ENCODE measurements around the gene UNC13D. TPM values are rescaled to one million over a fixed set of nuclear protein-coding genes. Genes with fewer than 3 reads are reported as not detected.

Gene UNC13D
- polyA plus RNA-seq, 1 donor from 2014 or later, result 1.2 TPM

DNA sequence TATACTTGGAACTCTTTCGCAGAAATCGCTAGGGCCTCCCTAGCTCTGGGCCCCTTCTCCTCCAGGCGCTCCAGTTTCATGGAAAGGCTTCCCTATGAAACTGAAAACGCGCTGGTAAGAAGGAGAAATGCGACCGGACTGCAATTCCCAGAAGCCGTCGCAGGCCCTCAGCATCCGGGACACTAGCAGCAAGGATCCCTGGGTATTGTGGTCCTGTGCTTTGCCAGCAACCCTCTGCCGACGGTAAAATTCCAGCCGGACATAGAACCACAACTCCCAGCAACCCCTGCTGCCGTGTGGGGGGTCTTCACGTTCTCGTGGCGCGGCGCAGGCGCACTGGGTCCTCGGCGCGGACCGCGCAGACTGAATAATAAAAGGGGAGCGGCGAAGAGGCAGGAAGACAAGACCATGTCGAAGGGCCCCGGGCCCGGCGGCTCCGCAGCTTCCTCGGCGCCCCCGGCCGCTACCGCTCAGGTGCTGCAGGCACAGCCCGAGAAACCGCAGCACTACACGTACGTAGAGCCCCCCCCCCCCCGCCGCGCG lies 59.7 kb downstream of the UNC13D start, which contains the start of gene UNK:
TSS of gene UNK (plus strand) at position 334 of the 543 bp plus-strand sequence. CDS start at position 409, 75 bp downstream.
- peaks cover 18% of the 10 kb centered on the region for H3F3A ChIP-seq (ENCODE audit: insufficient read depth, low read length, poor library complexity, severe bottlenecking)
- H3K9me2 ChIP-seq (ENCODE audit: insufficient read depth, low read length), result no peaks in the 10 kb centered on the region
- H3K79me2 ChIP-seq (replicated peaks; ENCODE audit: insufficient read depth, low read length), result peaks cover 29% of the 10 kb centered on the region
- H3K4me3 ChIP-seq (ENCODE audit: low read length), result peak within 1 kb of the TSS; percentile 68
- H3K4me2 ChIP-seq (ENCODE audit: low read length), result peak within 1 kb of the TSS; percentile 78
- H4K20me1 ChIP-seq (ENCODE audit: insufficient read depth), result no peaks in the 10 kb centered on the region
- no peaks in the 10 kb centered on the region for H3K27me3 ChIP-seq (ENCODE audit: insufficient read depth, low read depth, low read length)
- no peaks in the 10 kb centered on the region for H3K9me3 ChIP-seq (ENCODE audit: low read length)
- peak within 1 kb of the TSS; percentile 98 for H3K27ac ChIP-seq (ENCODE audit: low read length)
- H3K36me3 ChIP-seq (ENCODE audit: insufficient read depth, low read length), result no peaks in the 10 kb centered on the region
- TF ChIP-seq RAD21 (conservative IDR thresholded peaks at IDR 0.05) (no peak), EP300 (conservative IDR thresholded peaks at IDR 0.05; ENCODE audit: poor library complexity, severe bottlenecking) (no peak), CTCF (IDR thresholded peaks at IDR 0.05; ENCODE audit: poor library complexity, severe bottlenecking) (peak; percentile 42), MXI1 (conservative IDR thresholded peaks at IDR 0.05; ENCODE audit: poor library complexity, severe bottlenecking) (peak; percentile 32), REST (IDR thresholded peaks at IDR 0.05; ENCODE audit: borderline replicate concordance) (peak; percentile 69), TAF1 (IDR thresholded peaks at IDR 0.05; ENCODE audit: low read depth) (no peak), POLR2AphosphoS5 (IDR thresholded peaks at IDR 0.05) (no peak), SMC3 (conservative IDR thresholded peaks at IDR 0.05; ENCODE audit: poor library complexity) (no peak), EZH2 (IDR thresholded peaks at IDR 0.05; ENCODE audit: borderline replicate concordance, insufficient read depth, low read length, poor library complexity, severe bottlenecking) (no peak)
- H2AFZ ChIP-seq (ENCODE audit: low read depth, low read length), result peak within 1 kb of the TSS; percentile 71
- peak within 1 kb of the TSS; percentile 93 for H3K9ac ChIP-seq (ENCODE audit: low read length)

GRCh38 chr17:75783803-75784472 lies 60.3 kb downstream of the UNC13D start:
- Histone ChIP-seq H3K27me3 (ENCODE audit: insufficient read depth, low read depth, low read length) (no peaks in the 10 kb centered on the region), H3K36me3 (ENCODE audit: insufficient read depth, low read length) (no peaks in the 10 kb centered on the region), H3K9me3 (ENCODE audit: low read length) (no peaks in the 10 kb centered on the region), H3F3A (ENCODE audit: insufficient read depth, low read length, poor library complexity, severe bottlenecking) (peaks cover 18% of the 10 kb centered on the region), H3K4me3 (ENCODE audit: low read length) (peak overlapping the region; percentile 68), H3K9ac (ENCODE audit: low read length) (peak overlapping the region; percentile 93), H3K9me2 (ENCODE audit: insufficient read depth, low read length) (no peaks in the 10 kb centered on the region), H2AFZ (ENCODE audit: low read depth, low read length) (peak overlapping the region; percentile 71), H3K79me2 (replicated peaks; ENCODE audit: insufficient read depth, low read length) (peaks cover 28% of the 10 kb centered on the region), H4K20me1 (ENCODE audit: insufficient read depth) (peaks cover 6% of the 10 kb centered on the region), H3K4me2 (ENCODE audit: low read length) (peak overlapping the region; percentile 66), H3K27ac (ENCODE audit: low read length) (peak overlapping the region; percentile 98)
- TF ChIP-seq POLR2AphosphoS5 (IDR thresholded peaks at IDR 0.05) (no peak), REST (IDR thresholded peaks at IDR 0.05; ENCODE audit: borderline replicate concordance) (no peak), SMC3 (conservative IDR thresholded peaks at IDR 0.05; ENCODE audit: poor library complexity) (no peak), CTCF (IDR thresholded peaks at IDR 0.05; ENCODE audit: poor library complexity, severe bottlenecking) (no peak)
